DND-41 (cell line): ENCODE results near the gene THOC2.

Source experiments
- EZH2 ChIP-seq: IDR thresholded peaks from 3 replicates; pipeline ENCODE4 v1.6.1; 2012; ENCODE audit warnings: borderline replicate concordance, low read depth, mild to moderate bottlenecking, moderate library complexity, low read length, inconsistent platforms; ENCODE audit not compliant: severe bottlenecking
- TF ChIP-seq, protein P1 (sequence below): IDR thresholded peaks from 2 replicates; pipeline ENCODE4 v1.5.1; 2012; ENCODE audit warnings: borderline replicate concordance, low read length, moderate library complexity, mild to moderate bottlenecking; ENCODE audit not compliant: poor library complexity, severe bottlenecking; ENCODE audit errors: extremely low read depth

DNA sequence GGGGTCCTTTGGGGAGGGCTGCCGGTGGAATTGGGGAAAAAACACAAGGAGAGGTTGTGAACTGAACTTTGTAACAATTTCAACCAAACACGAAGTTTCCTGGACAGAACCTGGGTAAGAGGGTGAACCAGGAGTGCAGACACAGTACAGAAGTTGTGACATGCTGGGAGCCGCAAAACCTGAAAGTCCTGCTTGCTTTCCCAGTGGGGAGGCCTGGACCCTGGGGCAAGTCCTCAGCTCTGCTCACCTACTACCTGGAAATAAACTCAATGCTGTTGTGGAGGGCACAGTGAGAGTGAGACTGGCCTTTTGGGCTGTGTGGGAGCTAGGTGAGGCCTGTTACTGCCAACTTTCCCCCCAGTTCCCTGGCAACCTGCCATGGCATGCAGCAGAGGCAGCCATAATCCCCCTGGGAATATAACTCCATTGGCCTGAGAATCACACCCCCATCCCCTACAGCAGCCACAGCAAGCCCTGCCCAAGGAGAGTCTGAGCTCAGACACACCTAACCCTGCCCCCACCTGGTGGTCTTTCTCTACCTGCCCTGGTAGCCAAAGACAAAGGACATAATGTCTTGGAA is 162.8 kb downstream of the THOC2 start:
- TF ChIP-seq, protein P1, sequence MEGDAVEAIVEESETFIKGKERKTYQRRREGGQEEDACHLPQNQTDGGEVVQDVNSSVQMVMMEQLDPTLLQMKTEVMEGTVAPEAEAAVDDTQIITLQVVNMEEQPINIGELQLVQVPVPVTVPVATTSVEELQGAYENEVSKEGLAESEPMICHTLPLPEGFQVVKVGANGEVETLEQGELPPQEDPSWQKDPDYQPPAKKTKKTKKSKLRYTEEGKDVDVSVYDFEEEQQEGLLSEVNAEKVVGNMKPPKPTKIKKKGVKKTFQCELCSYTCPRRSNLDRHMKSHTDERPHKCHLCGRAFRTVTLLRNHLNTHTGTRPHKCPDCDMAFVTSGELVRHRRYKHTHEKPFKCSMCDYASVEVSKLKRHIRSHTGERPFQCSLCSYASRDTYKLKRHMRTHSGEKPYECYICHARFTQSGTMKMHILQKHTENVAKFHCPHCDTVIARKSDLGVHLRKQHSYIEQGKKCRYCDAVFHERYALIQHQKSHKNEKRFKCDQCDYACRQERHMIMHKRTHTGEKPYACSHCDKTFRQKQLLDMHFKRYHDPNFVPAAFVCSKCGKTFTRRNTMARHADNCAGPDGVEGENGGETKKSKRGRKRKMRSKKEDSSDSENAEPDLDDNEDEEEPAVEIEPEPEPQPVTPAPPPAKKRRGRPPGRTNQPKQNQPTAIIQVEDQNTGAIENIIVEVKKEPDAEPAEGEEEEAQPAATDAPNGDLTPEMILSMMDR, result no peak
- no peak for TF ChIP-seq EZH2
